Measurements from ENCODE around the gene TECR.

TECR gene

GRCh38 chr19:14614099-14614412 lies 84.7 kb downstream of the TECR start:
- TF ChIP-seq ZFX (IDR thresholded peaks at IDR 0.05) (no peak), CTCF (conservative IDR thresholded peaks at IDR 0.05) (no peak)
- H3K27ac ChIP-seq, result no peak overlapping the region
